ENCODE data around the gene LRP2.
"Not testable (repeated sequence)": the region's sequence is repeated elsewhere in the genome, so short reads cannot be mapped to it uniquely, and the experiment has no call there.

The LRP2 gene

GRCh38 chr2:169339657-169340056 lies 22.7 kb downstream of the LRP2 start:
- no peak overlapping the region for H3K27ac Mint-ChIP-seq
- ATAC-seq (replicated peaks) (no peak), DNase-seq (no peak)
- no peak overlapping the region for H3K4me3 Mint-ChIP-seq
- H3K36me3 Mint-ChIP-seq (ENCODE audit: insufficient read depth) = no peaks in the 10 kb centered on the region
- H3K27me3 Mint-ChIP-seq = peaks cover 22 to 54% of the 10 kb centered on the region in 2 donors
- no peaks in the 10 kb centered on the region for H3K9me3 Mint-ChIP-seq
- no peaks in the 10 kb centered on the region for H3K4me1 Mint-ChIP-seq (ENCODE audit: low read depth in 2 of 2)

- H3K9me3 Mint-ChIP-seq = no peaks in the 10 kb centered on the region
- H3K4me3 Mint-ChIP-seq = no peak overlapping the region
- peaks cover 22 to 35% of the 10 kb centered on the region in 2 donors for H3K27me3 Mint-ChIP-seq
- ATAC-seq (replicated peaks) (no peak), DNase-seq (no peak)
- H3K27ac Mint-ChIP-seq = no peak overlapping the region
- no peaks in the 10 kb centered on the region for H3K36me3 Mint-ChIP-seq (ENCODE audit: insufficient read depth)
- no peaks in the 10 kb centered on the region for H3K4me1 Mint-ChIP-seq (ENCODE audit: low read depth in 2 of 2)
These were observed 25.6 kb downstream of the LRP2 start for GRCh38 chr2:169336695-169337094.

GRCh38 chr2:169330555-169331198 lies 31.7 kb downstream of the LRP2 start:
- Mint-ChIP-seq H3K4me3 (no peak overlapping the region), H3K27me3 (peaks cover 9 to 20% of the 10 kb centered on the region in 2 donors), H3K4me1 (ENCODE audit: low read depth in 2 of 2) (no peaks in the 10 kb centered on the region), H3K9me3 (no peaks in the 10 kb centered on the region), H3K27ac (no peak overlapping the region), H3K36me3 (ENCODE audit: insufficient read depth) (no peaks in the 10 kb centered on the region)
- DNase-seq (no peak), ATAC-seq (replicated peaks) (no peak)

GRCh38 chr2:169329688-169330554 lies 32.4 kb downstream of the LRP2 start:
- Mint-ChIP-seq H3K36me3 (ENCODE audit: insufficient read depth) (no peaks in the 10 kb centered on the region), H3K4me1 (ENCODE audit: low read depth in 2 of 2) (no peaks in the 10 kb centered on the region), H3K27me3 (peaks cover 9 to 20% of the 10 kb centered on the region in 2 donors), H3K27ac (no peak overlapping the region), H3K4me3 (no peak overlapping the region), H3K9me3 (no peaks in the 10 kb centered on the region)
- DNase-seq = no peak
- ATAC-seq (replicated peaks) = no peak

GRCh38 chr2:169328785-169329184 lies 33.5 kb downstream of the LRP2 start:
- no peaks in the 10 kb centered on the region for H3K9me3 Mint-ChIP-seq
- no peak for DNase-seq
- no peak overlapping the region for H3K4me3 Mint-ChIP-seq
- no peaks in the 10 kb centered on the region for H3K4me1 Mint-ChIP-seq (ENCODE audit: low read depth in 2 of 2)
- no peak for ATAC-seq (replicated peaks)
- H3K27me3 Mint-ChIP-seq = peaks cover 9 to 20% of the 10 kb centered on the region in 2 donors
- no peak overlapping the region for H3K27ac Mint-ChIP-seq
- H3K36me3 Mint-ChIP-seq (ENCODE audit: insufficient read depth) = no peaks in the 10 kb centered on the region

- H3K27me3 Mint-ChIP-seq = peaks cover 9 to 20% of the 10 kb centered on the region in 2 donors
- not testable (repeated sequence) for H3K27ac Mint-ChIP-seq; H3K9me3 Mint-ChIP-seq; ATAC-seq (replicated peaks); H3K36me3 Mint-ChIP-seq (ENCODE audit: insufficient read depth); H3K4me3 Mint-ChIP-seq; H3K4me1 Mint-ChIP-seq (ENCODE audit: low read depth in 2 of 2); DNase-seq
These were observed 34.5 kb downstream of the LRP2 start for GRCh38 chr2:169327837-169328236.

- not testable (repeated sequence) for H3K4me3 Mint-ChIP-seq; DNase-seq; H3K4me1 Mint-ChIP-seq (ENCODE audit: low read depth in 2 of 2); H3K9me3 Mint-ChIP-seq; H3K36me3 Mint-ChIP-seq (ENCODE audit: insufficient read depth); H3K27ac Mint-ChIP-seq; ATAC-seq (replicated peaks)
- H3K27me3 Mint-ChIP-seq = peaks cover 9 to 12% of the 10 kb centered on the region in 2 donors
These were observed 36.4 kb downstream of the LRP2 start for GRCh38 chr2:169325886-169326285.

GRCh38 chr2:169324581-169325260 lies 37.6 kb downstream of the LRP2 start:
- H3K36me3 Mint-ChIP-seq (ENCODE audit: insufficient read depth) = no peaks in the 10 kb centered on the region
- no peak overlapping the region for H3K4me3 Mint-ChIP-seq
- no peak for DNase-seq
- H3K27ac Mint-ChIP-seq = no peak overlapping the region
- H3K9me3 Mint-ChIP-seq = no peaks in the 10 kb centered on the region
- peaks cover 12 to 13% of the 10 kb centered on the region in 2 donors for H3K27me3 Mint-ChIP-seq
- no peak for ATAC-seq (replicated peaks)
- no peaks in the 10 kb centered on the region for H3K4me1 Mint-ChIP-seq (ENCODE audit: low read depth in 2 of 2)

- Mint-ChIP-seq H3K4me1 (ENCODE audit: low read depth in 2 of 2) (no peaks in the 10 kb centered on the region), H3K4me3 (no peak overlapping the region), H3K27ac (no peak overlapping the region), H3K9me3 (no peaks in the 10 kb centered on the region), H3K36me3 (ENCODE audit: insufficient read depth) (no peaks in the 10 kb centered on the region), H3K27me3 (peaks cover 6 to 7% of the 10 kb centered on the region in 2 donors)
- no peak for DNase-seq
- no peak for ATAC-seq (replicated peaks)
These were observed 38.5 kb downstream of the LRP2 start for GRCh38 chr2:169323841-169324240.

GRCh38 chr2:169320561-169320960 lies 41.8 kb downstream of the LRP2 start:
- Mint-ChIP-seq H3K27me3 (peaks cover 23 to 36% of the 10 kb centered on the region in 2 donors), H3K9me3 (no peaks in the 10 kb centered on the region), H3K4me3 (no peak overlapping the region), H3K27ac (no peak overlapping the region), H3K36me3 (ENCODE audit: insufficient read depth) (no peaks in the 10 kb centered on the region), H3K4me1 (ENCODE audit: low read depth in 2 of 2) (no peaks in the 10 kb centered on the region)
- no peak for DNase-seq
- ATAC-seq (replicated peaks) = no peak

- Mint-ChIP-seq H3K27me3 (peaks cover 50 to 58% of the 10 kb centered on the region in 2 donors), H3K4me3 (no peak overlapping the region), H3K4me1 (ENCODE audit: low read depth in 2 of 2) (no peaks in the 10 kb centered on the region), H3K9me3 (peaks cover 0 to 9% of the 10 kb centered on the region in 2 donors), H3K36me3 (ENCODE audit: insufficient read depth) (no peaks in the 10 kb centered on the region), H3K27ac (no peak overlapping the region)
- DNase-seq (no peak), ATAC-seq (replicated peaks) (no peak)
These were observed 47.0 kb downstream of the LRP2 start for GRCh38 chr2:169315357-169315756.

- not testable (repeated sequence) for H3K4me3 Mint-ChIP-seq; H3K4me1 Mint-ChIP-seq (ENCODE audit: low read depth in 2 of 2); H3K36me3 Mint-ChIP-seq (ENCODE audit: insufficient read depth)
These were observed 54.0 kb downstream of the LRP2 start for GRCh38 chr2:169308349-169308748.

GRCh38 chr2:169304689-169305088 lies 57.6 kb downstream of the LRP2 start:
- peaks cover 5 to 15% of the 10 kb centered on the region in 2 donors for H3K27me3 Mint-ChIP-seq
- not testable (repeated sequence) for H3K9me3 Mint-ChIP-seq; H3K4me1 Mint-ChIP-seq (ENCODE audit: low read depth in 2 of 2); H3K36me3 Mint-ChIP-seq (ENCODE audit: insufficient read depth); H3K4me3 Mint-ChIP-seq; ATAC-seq (replicated peaks); DNase-seq; H3K27ac Mint-ChIP-seq

More at GRCh38 chr2:169308349-169308748, 54.0 kb downstream of the LRP2 start:
- ATAC-seq (replicated peaks); DNase-seq; H3K27ac Mint-ChIP-seq; H3K9me3 Mint-ChIP-seq: not testable (repeated sequence)
- H3K27me3 Mint-ChIP-seq = peaks cover 12 to 22% of the 10 kb centered on the region in 2 donors

Measured in effector memory CD8-positive, alpha-beta T cell (primary cell).